ENCODE data around the gene UBALD2.
"Not testable (repeated sequence)": the region's sequence is repeated elsewhere in the genome, so short reads cannot be mapped to it uniquely, and the experiment has no call there.

The UBALD2 gene

GRCh38 chr17:76246080-76247066 lies 18.8 kb upstream of the UBALD2 start:
- no peak for DNase-seq

- DNase-seq = no peak
These were observed 17.8 kb upstream of the UBALD2 start for GRCh38 chr17:76247304-76247703.

- no peak for DNase-seq
These were observed 16.9 kb upstream of the UBALD2 start for GRCh38 chr17:76248013-76248782.

GRCh38 chr17:76250141-76250540 lies 15.0 kb upstream of the UBALD2 start:
- DNase-seq = no peak

- no peak for DNase-seq
These were observed 13.6 kb upstream of the UBALD2 start for GRCh38 chr17:76251478-76252039.

- DNase-seq = no peak
These were observed 12.9 kb upstream of the UBALD2 start for GRCh38 chr17:76252040-76252954.

- DNase-seq = not testable (repeated sequence)
These were observed 12.0 kb upstream of the UBALD2 start for GRCh38 chr17:76252967-76253766.

- DNase-seq = no peak
These were observed 11.3 kb upstream of the UBALD2 start for GRCh38 chr17:76253841-76254240.

- DNase-seq = no peak
These were observed 10.9 kb upstream of the UBALD2 start for GRCh38 chr17:76254275-76254674.

GRCh38 chr17:76255801-76256429 lies 9.2 kb upstream of the UBALD2 start:
- DNase-seq = no peak

GRCh38 chr17:76256430-76257050 lies 8.6 kb upstream of the UBALD2 start:
- not testable (repeated sequence) for DNase-seq

GRCh38 chr17:76260220-76260619 lies 4.9 kb upstream of the UBALD2 start:
- no peak for DNase-seq

GRCh38 chr17:76260669-76261068 lies 4.5 kb upstream of the UBALD2 start:
- DNase-seq = no peak

GRCh38 chr17:76261421-76262215 lies 3.5 kb upstream of the UBALD2 start:
- DNase-seq = no peak

GRCh38 chr17:76262732-76263344 lies 2.3 kb upstream of the UBALD2 start:
- no peak for DNase-seq

- no peak for DNase-seq
These were observed 1.3 kb upstream of the UBALD2 start for GRCh38 chr17:76263896-76264295.

- no peak for DNase-seq
These were observed 758 bp upstream of the UBALD2 start for GRCh38 chr17:76264425-76264754.

- DNase-seq = peak; percentile 25
These were observed 586 bp downstream of the UBALD2 start for GRCh38 chr17:76265624-76266243.
